HG03457 (cell line): ENCODE measurements around the gene ETV5.

Experiments
- ATAC-seq: cut with Tn5 transposase; IDR thresholded peaks from one replicate; pipeline ENCODE4 v1.9.1; 2021; ENCODE audit warnings: moderate number of reproducible peaks; ENCODE audit not compliant: unreplicated experiment

The ETV5 gene

GRCh38 chr3:186070133-186070532 lies 38.8 kb downstream of the ETV5 start:
- no peak for ATAC-seq

DNA sequence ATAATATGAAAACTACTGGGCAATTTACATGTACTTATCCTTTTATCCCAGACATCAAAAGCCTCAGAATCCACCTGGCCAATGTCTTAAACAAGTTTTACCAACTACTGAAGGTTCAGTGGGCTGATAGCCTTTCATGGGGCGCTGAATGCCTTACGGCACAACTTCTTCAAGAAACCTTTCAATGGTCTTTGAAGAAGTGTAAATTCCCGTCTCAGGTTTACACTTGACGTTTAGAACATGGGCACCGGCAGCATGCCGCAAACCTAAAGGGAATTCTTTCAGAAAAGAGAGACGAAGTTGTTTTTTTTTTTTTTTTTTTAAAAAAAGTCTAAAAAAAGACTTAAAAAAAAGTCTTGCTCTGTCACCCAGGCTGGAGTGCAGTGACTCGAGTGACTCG lies 39.7 kb downstream of the ETV5 start:
- no peak for ATAC-seq

GRCh38 chr3:186068243-186068552 lies 40.7 kb downstream of the ETV5 start:
- no peak for ATAC-seq

DNA sequence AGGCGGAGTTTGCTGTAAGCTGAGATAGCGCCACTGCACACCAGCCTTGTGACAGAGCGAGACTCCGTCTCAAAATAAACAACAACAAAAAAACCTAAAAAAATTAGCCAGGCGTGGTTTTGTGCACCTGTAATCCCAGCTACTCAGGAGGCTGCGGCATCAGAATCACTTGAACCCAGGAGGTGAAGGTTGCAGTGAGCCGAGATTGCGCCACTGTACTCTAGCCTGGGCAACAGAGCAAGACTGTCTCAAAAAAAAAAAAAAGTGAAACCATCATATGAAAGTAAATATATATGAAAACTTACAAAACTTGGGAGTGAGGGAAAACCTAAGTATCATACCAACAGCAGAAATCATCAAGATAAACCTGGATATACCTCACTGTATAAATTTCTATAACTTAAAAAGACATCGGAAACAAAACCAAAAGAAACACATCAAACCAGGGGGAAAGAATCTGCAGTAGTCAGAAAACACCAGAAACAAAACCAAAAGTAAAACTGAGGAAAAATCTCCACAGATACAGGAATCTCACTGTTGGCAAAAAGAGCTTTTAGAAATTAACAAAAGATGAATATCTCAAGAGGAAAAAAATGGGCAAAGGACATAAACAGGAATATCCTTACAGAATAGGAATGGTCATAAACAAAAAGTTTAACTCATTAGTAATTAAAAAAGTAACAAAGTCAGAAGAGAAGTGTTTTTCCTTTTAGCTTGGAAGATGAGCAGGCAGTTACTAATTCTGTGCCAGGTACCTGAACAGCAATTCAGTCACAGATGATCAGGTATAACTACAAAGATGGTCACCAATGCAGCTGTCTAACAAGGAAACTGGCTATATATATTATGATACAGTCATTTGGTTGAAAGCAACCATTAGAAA lies 41.3 kb downstream of the ETV5 start:
- ATAC-seq = no peak

DNA sequence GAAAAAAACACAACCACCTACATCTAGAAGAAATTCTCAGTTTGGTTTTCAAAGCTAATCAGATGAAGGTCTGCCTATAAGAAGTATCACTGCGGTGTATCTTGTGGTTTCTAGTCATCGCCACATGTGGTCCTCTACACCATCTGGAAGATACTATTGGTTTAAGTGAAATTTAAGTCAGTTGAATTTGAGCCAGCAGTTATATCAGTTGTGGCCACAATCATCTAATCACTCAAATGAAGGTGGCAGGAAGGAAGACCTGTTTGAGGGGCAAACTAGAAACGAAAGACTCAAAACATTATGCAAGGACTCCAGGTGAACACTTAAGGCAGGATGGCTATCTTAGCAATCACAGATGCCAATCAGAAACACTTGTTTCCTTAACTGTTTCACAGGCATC lies 48.7 kb downstream of the ETV5 start:
- ATAC-seq = peak; percentile 85

DNA sequence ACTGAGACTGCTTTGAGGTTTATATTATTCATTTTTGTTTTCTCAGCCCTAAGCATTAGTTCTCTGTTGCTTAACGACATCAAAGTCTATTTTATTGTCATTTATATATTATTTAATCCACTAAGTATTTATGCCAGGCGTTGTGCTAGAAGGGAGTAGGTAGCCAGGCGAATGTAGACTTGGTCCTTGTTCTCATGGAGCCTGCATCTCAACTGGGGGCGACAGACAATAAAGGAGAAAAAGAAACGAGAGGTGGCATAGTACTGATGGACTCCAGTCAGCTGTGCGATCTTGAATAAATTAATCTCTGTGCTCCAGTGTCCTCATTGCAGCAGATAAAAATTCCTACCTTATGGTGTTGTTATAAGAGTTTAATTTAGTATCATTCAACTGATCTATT lies 49.7 kb downstream of the ETV5 start:
- no peak for ATAC-seq

GRCh38 chr3:186058225-186058624 lies 50.7 kb downstream of the ETV5 start:
- ATAC-seq = no peak

DNA sequence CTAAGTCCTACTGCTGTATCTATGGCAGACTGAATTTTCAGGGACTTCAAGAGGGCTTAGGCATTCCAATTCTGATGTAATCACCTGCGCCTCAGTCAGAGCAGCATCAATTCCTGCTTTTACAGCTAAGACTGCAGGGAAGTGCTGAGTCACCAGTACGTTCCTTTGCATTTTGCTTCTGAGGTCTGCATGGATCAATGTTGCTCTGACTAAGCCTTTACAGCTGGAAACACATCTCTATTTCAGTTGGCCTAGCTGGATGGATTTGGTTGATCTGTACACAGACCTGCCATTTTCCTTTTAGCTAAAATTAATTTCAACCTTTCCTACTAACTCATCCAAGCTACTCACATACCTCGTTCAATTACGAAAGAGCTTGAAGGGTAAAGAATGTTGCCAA lies 51.3 kb downstream of the ETV5 start:
- no peak for ATAC-seq

DNA sequence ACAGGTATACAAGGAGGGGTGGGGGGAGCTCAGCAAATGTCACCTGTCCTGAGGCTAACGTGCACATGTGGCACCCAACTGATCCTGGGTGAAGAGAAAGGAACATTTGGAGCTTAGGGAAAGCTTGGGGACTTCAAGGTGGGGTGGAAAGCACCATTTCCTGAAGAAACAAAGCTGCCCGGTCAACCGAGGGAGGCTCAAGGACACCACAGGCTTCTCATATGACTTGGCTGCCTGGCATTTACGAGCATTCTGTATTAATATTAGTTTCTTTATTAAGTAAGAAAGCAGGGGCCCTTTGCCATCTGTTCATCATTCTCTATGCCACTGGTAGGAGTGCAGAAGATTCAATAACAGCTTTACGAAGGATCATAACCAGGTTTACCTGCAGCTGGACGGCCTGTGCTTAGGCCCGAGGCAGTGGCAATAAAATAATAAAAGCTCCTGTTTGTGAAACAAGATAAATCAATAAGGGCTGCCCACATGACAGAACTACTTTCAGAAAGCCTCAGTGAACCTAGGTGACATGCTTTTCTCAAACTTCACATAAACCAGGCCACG lies 54.0 kb downstream of the ETV5 start:
- ATAC-seq = no peak

DNA sequence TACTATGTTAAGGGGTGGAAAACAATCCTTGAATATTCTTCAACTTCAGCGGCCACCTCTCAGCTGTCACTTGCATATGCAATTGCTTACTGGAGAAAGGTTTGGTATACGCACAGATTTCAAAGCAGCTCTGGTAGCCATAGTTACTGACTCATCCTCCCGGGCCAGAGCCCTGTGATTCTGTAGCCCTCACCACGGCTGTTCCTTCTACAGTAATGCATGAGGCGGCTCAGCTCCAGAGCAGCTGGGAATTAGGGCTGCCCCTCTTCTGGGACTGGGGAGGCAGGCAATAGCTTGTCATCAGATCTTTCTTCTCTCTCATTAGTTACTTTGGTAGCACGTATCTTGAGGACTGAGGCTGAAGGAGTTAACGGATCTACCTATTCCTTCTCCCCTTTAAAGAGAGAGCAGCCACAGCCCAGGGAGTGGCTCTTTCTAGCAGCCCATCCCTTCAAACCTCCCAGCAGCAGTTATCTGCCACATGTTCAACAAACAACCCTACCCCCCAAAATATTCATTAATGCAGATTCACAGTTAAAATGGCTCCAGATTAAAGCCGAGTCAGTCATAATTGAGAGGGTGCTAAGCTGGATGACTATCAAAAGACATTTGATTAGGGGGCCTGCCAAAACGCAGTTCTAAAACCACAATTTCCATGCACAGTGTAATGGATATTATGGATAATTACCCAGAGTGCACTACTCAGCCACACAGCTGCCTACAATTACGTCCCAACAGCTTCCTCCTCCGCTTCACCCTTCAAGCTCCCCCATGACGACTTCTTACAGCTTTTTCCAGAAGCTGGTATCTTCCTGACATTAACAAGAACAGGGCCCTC lies 54.7 kb downstream of the ETV5 start:
- ATAC-seq = no peak

DNA sequence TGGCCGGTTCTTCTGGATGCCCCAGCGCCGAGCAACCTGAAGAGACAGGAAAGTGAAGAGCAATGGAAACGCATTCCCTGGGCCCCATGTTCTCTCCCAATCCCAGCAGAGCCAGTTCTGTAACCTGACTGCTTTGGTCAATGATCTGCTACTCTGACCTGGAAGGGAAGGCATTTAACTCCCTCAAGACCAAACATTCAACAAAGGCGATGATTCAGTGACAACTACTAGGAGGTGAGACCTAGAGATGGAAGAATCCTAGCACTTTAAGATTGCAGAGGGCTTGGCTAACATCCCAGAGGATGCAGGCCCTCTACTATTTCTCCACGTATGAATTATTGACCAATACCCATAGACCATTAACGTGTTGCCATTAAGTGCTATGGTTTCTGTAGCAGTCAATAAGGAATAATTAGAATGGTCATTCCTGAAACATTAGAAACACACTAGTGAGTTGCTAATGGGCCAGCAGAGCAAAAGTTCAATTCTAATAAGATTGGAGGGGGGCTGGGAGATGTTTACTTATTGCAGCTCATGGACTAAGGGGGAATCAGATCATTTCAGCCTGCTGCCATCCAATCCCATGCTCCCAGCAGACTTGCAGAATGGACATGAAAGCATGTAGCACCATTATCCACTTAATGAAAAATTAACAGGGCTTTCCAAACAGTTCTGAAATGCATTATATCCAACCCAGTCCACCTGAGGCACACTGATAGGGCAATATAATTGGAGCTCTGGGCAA lies 56.6 kb downstream of the ETV5 start:
- ATAC-seq = no peak

DNA sequence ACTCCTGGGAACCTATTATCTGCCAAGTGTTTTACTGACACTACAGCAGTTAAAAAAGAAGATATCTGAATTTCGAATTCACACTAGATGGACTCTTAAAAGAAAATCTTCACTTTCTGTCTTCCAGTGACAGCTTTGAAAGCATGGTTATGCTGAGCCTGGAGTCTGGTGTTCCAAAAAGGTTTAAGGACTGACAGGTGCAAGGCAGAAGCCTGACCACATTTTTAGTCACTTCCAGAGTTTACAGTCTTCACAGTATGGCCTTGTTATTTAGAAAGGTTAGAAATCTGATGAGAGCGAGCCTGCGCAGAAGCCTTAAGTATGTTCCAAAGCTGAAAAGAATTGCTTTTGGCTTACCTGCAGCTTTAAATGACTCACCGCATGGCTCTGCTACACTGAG lies 59.9 kb downstream of the ETV5 start:
- ATAC-seq = no peak

- ATAC-seq = no peak
Measured at GRCh38 chr3:186048119-186048518, 60.8 kb downstream of the ETV5 start.

GRCh38 chr3:186046838-186047237 lies 62.1 kb downstream of the ETV5 start:
- ATAC-seq = no peak

DNA sequence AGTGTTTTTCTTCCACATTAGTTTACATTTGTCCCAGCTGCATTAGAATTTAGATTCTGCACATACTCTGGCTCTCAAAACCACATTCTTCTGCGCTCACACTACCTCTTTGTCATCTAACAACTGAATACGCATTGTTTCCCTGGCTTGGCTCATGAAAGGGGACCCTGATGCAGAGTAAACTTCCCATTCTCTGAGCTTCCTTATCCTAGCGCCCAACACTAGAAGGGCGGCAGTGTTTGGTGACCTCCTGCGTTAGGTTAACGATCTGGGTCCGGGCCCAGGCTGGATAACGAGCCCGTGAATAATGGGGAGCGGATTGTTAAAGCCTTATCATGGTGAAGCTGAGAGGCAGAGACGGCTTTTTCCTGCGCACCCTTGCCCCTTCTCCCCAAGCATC lies 63.9 kb downstream of the ETV5 start:
- ATAC-seq = no peak

DNA sequence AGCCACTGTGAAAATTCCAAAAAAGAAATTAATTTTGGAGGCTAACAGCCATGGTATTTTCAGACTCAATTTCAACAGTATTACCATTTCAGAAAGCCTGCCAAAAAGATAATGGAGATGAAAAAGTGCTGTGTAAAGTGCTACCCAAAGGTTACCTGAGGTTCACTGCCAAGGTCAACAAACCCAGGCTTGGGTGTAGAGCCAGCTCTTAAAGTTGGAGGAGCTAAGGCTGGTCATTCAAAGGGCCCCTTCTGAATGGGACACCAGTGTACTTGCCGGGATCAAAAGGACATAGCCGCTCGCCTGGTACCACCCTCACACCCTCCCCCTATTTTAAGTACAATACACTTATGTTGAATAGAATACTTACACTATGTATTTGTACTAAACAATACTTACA lies 64.5 kb downstream of the ETV5 start:
- no peak for ATAC-seq

DNA sequence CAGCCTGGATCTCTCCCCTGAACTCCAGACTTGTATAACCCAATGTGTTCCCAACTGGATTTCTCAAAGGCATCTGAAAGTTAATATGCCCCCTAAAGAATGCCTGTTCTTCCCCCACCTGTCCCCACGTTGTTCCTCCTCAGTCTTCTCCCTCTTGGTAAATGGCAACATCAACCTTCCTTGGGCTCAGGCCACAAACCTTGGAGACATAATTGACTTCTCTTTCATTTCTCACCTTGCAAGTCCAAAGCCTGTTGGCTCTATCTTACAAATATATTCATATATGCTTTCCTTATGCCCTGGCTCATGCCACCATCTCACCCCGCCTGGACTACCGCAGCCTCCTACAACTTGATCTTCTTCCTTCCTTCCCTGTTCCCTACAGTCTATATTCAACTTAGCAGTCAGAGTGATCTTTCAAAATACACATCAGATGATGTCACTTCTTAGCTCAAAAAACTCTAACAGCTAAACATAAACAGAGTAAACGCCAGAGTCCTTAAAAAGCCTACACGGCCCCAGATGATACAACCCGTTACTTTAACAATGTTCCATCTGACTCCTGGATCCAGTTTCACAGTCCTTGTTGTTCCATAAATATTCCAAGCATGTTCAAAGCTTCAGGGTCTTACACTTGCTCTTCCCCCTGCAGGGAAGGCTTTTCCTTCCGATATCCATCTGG lies 66.2 kb downstream of the ETV5 start:
- no peak for ATAC-seq

DNA sequence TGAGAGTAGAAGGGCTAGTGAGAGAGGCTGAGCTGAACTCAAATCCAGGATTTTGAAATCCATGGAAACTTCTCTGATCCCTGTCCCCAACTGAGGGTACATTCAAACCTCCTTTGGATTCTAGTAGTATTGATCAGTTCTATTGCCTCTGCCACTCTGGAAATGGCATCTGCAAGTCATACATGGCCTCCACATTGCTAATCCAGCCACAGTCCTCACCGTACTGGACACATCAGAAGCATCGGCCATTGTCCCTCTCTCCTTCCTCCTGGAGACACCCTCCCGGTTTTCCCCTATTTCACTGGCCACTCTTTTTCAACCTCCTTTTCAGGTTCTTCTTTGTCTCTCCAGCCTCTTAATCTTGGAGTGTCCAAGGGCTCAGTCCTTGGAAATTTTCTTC lies 66.9 kb downstream of the ETV5 start:
- no peak for ATAC-seq

DNA sequence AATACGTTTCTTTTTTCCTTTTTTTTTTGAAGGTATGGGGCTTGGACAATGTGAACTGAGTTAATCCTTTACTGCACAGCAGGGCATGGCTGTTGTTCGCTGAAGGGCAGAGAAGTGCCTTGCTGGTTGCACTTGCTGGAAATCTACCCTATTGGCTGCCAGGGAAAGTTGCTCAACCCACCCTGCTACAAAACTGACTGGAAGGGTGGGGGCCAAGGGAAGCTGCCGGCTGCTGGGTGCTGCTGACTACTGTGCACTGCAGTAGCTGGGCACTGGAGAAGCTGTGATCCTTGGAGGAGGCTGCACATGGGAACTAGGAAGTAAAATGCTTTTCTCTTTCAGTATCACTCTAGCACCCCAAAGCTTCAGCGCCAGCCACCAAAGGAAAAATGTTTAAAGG lies 70.5 kb downstream of the ETV5 start:
- ATAC-seq = no peak

GRCh38 chr3:186035277-186035676 lies 73.6 kb downstream of the ETV5 start:
- ATAC-seq = no peak

- ATAC-seq = no peak
Measured at GRCh38 chr3:186032321-186032720, 76.6 kb downstream of the ETV5 start.
